SU-DHL-6 (cell line): ENCODE measurements around the gene BCAS3.
"Not testable (repeated sequence)": the region's sequence is repeated elsewhere in the genome, so short reads cannot be mapped to it uniquely, and the experiment has no call there.

ENCODE experiments used
- H2AFZ ChIP-seq: fragments of 200-600 bp; sonication (generic); 2 replicates; pipeline ENCODE4 v1.6.1; 2014; ENCODE audit warnings: low read depth, mild to moderate bottlenecking, moderate library complexity, mixed read lengths, antibody characterized with exemption, low read length; ENCODE audit not compliant: severe bottlenecking
- H3F3A ChIP-seq: fragments of 200-600 bp; shearing (Covaris generic); 2 replicates; pipeline ENCODE4 v1.6.0; 2016; ENCODE audit warnings: antibody characterized with exemption, mild to moderate bottlenecking; ENCODE audit not compliant: insufficient read depth
- H3K27ac ChIP-seq: fragments of 200-600 bp; sonication (generic); 2 replicates; pipeline ENCODE4 v1.5.1; 2016; ENCODE audit warnings: low read depth, mild to moderate bottlenecking, low read length, moderate library complexity, mixed read lengths
- H3K27me3 ChIP-seq: fragments of 200-600 bp; sonication (generic), shearing (Covaris generic); 2 replicates; pipeline ENCODE4 v1.6.0; 2014; ENCODE audit warnings: mild to moderate bottlenecking, low read length
- H3K36me3 ChIP-seq: fragments of 200-600 bp; sonication (generic); 2 replicates; pipeline ENCODE4 v1.6.1; 2014; ENCODE audit warnings: mild to moderate bottlenecking, low read length, mixed read lengths
- H3K4me2 ChIP-seq: fragments of 300-600, 200-600 bp; shearing (Covaris generic), sonication (generic); 2 replicates; pipeline ENCODE4 v1.6.0; 2014; ENCODE audit warnings: low read length, low read depth, mild to moderate bottlenecking; ENCODE audit not compliant: poor library complexity, severe bottlenecking
- H3K4me3 ChIP-seq: fragments of 200-600 bp; sonication (generic); 2 replicates; pipeline ENCODE4 v1.5.1; 2014; ENCODE audit warnings: antibody characterized with exemption, low read length, mild to moderate bottlenecking, mixed read lengths; ENCODE audit not compliant: insufficient read depth, poor library complexity, severe bottlenecking
- H3K79me2 ChIP-seq: fragments of 200-600 bp; sonication (generic); 2 replicates; pipeline ENCODE4 v1.6.1; 2014; ENCODE audit warnings: mild to moderate bottlenecking, low read length, moderate library complexity; ENCODE audit not compliant: insufficient read depth
- H3K9ac ChIP-seq: fragments of 200-600 bp; sonication (generic); 2 replicates; pipeline ENCODE4 v1.7.0; 2014; ENCODE audit warnings: mild to moderate bottlenecking, low read length
- H3K9me2 ChIP-seq: fragments of 200-600 bp; sonication (generic); replicated peaks from 2 replicates; pipeline ENCODE4 v1.6.1; 2014; ENCODE audit warnings: low read length; ENCODE audit not compliant: insufficient read depth
- H3K9me3 ChIP-seq: fragments of 200-600 bp; sonication (generic); 2 replicates; pipeline ENCODE4 v1.6.1; 2014; ENCODE audit warnings: low read length, mixed read lengths; ENCODE audit not compliant: insufficient read depth
- H4K20me1 ChIP-seq: fragments of 200-600 bp; sonication (generic); 2 replicates; pipeline ENCODE4 v1.6.1; 2014; ENCODE audit warnings: low read depth, mild to moderate bottlenecking, antibody characterized with exemption, low read length, moderate library complexity, mixed read lengths
- EZH2phosphoT487 ChIP-seq: fragments of 200-600 bp; sonication (generic), shearing (Covaris generic); conservative IDR thresholded peaks from 2 replicates; pipeline ENCODE4 v1.6.1; 2018; ENCODE audit warnings: mild to moderate bottlenecking, antibody characterized with exemption, low read length, moderate library complexity, mixed read lengths
- TF ChIP-seq, protein P1 (sequence below): fragments of 200-600 bp; sonication (generic); IDR thresholded peaks from one replicate; pipeline ENCODE4 v1.5.1; 2017; ENCODE audit warnings: antibody characterized with exemption, mild to moderate bottlenecking, low read length, moderate library complexity; ENCODE audit not compliant: insufficient read depth, poor library complexity, severe bottlenecking

BCAS3 gene

DNA sequence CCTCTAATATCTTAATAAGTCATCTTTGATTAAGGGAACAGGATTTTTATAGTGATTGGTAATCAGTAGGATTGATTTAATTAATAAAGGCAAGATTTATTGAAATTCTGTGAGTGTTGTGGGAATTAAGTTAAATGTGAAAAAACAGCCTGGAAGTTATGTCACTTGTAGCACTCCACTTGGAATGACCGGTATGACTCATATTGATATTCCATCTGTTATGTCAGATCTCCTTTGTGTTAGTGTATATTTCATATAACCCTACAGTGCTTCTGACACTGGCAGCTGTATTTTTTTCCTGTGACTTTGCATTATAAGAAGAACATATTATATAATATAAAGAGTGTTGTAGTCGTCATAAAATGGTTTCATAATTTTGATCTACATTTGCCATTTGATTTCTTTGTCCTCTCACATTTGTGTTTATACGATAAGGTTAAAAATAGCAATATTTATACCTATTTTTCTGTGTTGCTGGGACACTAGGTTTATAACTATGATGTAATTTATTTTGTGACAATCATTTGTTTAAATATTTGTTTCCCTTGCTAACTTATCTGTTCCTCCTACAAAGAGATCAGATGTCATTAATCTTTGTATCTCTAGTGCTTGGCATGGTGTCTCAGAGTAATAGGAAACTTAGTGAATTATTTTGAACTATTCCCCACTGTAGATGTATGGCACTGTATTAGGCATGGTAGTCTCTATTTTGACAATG is 249.0 kb downstream of the BCAS3 start:
- no peak overlapping the region for H3K27ac ChIP-seq
- H2AFZ ChIP-seq = no peak overlapping the region
- no peak overlapping the region for H3K4me2 ChIP-seq
- no peaks in the 10 kb centered on the region for H3K79me2 ChIP-seq
- H3K9me2 ChIP-seq = no peaks in the 10 kb centered on the region
- TF ChIP-seq, protein P1, sequence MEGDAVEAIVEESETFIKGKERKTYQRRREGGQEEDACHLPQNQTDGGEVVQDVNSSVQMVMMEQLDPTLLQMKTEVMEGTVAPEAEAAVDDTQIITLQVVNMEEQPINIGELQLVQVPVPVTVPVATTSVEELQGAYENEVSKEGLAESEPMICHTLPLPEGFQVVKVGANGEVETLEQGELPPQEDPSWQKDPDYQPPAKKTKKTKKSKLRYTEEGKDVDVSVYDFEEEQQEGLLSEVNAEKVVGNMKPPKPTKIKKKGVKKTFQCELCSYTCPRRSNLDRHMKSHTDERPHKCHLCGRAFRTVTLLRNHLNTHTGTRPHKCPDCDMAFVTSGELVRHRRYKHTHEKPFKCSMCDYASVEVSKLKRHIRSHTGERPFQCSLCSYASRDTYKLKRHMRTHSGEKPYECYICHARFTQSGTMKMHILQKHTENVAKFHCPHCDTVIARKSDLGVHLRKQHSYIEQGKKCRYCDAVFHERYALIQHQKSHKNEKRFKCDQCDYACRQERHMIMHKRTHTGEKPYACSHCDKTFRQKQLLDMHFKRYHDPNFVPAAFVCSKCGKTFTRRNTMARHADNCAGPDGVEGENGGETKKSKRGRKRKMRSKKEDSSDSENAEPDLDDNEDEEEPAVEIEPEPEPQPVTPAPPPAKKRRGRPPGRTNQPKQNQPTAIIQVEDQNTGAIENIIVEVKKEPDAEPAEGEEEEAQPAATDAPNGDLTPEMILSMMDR = no peak
- no peak for TF ChIP-seq EZH2phosphoT487
- H3K9ac ChIP-seq = no peak overlapping the region
- H3K4me3 ChIP-seq = no peak overlapping the region
- H4K20me1 ChIP-seq = no peaks in the 10 kb centered on the region
- H3K9me3 ChIP-seq = no peaks in the 10 kb centered on the region
- no peaks in the 10 kb centered on the region for H3F3A ChIP-seq
- H3K36me3 ChIP-seq = no peaks in the 10 kb centered on the region
- H3K27me3 ChIP-seq = no peaks in the 10 kb centered on the region

DNA sequence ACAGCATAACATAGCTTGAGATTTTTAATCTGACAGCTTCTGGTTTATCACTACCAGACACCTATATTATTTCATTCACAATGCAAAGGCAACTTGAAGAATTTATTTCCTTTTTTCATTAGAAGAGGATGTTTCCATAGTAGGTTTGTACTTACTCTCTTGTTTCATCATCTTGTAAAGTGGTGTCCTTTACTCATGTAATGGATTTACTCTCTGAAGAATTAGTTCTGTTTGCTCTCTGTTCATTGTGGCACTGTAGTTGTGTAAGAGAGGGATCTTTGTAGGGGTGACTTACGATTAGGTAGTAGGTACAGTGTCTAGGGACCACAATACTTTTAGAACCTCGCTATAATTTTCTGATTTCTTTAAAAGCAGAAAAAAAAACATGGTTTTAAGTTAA is 256.1 kb downstream of the BCAS3 start:
- H3F3A ChIP-seq = no peaks in the 10 kb centered on the region
- H4K20me1 ChIP-seq = no peaks in the 10 kb centered on the region
- no peaks in the 10 kb centered on the region for H3K27me3 ChIP-seq
- H2AFZ ChIP-seq = no peak overlapping the region
- H3K4me2 ChIP-seq = no peak overlapping the region
- H3K9ac ChIP-seq = no peak overlapping the region
- H3K9me3 ChIP-seq = no peaks in the 10 kb centered on the region
- no peak overlapping the region for H3K27ac ChIP-seq
- no peaks in the 10 kb centered on the region for H3K36me3 ChIP-seq
- H3K4me3 ChIP-seq = no peak overlapping the region
- no peaks in the 10 kb centered on the region for H3K79me2 ChIP-seq
- no peaks in the 10 kb centered on the region for H3K9me2 ChIP-seq
- TF ChIP-seq, protein P1 = no peak
- TF ChIP-seq EZH2phosphoT487 = no peak

DNA sequence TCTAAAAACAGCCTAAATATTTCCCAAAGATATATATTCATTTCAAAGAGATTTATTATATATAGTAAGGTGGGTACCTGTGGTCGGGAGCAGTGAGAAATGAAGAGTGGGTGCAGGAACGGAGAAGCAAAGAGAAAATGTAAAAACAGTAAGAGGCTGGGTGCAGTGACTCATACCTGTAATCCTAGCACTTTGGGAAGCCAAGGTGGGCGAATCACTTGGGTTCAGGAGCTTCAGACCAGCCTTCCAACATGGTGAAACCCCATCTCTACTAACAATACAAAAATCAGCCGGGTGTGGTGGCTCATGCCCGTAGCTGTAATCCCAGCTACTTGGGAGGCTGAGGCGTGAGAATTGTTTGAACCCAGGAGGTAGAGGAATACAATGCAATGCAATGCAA is 257.1 kb downstream of the BCAS3 start:
- no peak overlapping the region for H2AFZ ChIP-seq
- no peaks in the 10 kb centered on the region for H4K20me1 ChIP-seq
- H3K4me3 ChIP-seq = no peak overlapping the region
- H3K36me3 ChIP-seq = no peaks in the 10 kb centered on the region
- H3K9ac ChIP-seq = no peak overlapping the region
- TF ChIP-seq EZH2phosphoT487 = no peak
- TF ChIP-seq, protein P1 = no peak
- no peaks in the 10 kb centered on the region for H3F3A ChIP-seq
- H3K27me3 ChIP-seq = no peaks in the 10 kb centered on the region
- no peaks in the 10 kb centered on the region for H3K9me3 ChIP-seq
- no peak overlapping the region for H3K27ac ChIP-seq
- no peak overlapping the region for H3K4me2 ChIP-seq
- no peaks in the 10 kb centered on the region for H3K9me2 ChIP-seq
- H3K79me2 ChIP-seq = no peaks in the 10 kb centered on the region

DNA sequence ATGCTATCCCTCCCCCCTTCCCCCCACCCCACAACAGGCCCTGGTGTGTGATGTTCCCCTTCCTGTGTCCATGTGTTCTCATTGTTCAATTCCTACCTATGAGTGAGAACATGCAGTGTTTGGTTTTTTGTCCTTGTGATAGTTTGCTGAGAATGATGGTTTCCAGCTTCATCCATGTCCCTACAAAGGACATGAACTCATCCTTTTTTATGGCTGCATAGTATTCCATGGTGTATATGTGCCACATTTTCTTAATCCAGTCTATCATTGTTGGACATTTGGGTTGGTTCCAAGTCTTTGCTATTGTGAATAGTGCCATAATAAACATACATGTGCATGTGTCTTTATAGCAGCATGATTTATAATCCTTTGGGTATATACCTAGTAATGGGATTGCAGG is 258.3 kb downstream of the BCAS3 start:
- not testable (repeated sequence) for H3K79me2 ChIP-seq, H3K9ac ChIP-seq, H3K36me3 ChIP-seq, H3K4me2 ChIP-seq, H3K9me2 ChIP-seq, H3K27me3 ChIP-seq, H4K20me1 ChIP-seq, H2AFZ ChIP-seq, H3K27ac ChIP-seq, H3K9me3 ChIP-seq, H3F3A ChIP-seq, H3K4me3 ChIP-seq
